ENCODE measurements around the gene ZNF177. TPM values are rescaled to one million over a fixed set of nuclear protein-coding genes. Genes with fewer than 3 reads are reported as not detected.
"Not testable (repeated sequence)": the region's sequence is repeated elsewhere in the genome, so short reads cannot be mapped to it uniquely, and the experiment has no call there.

The ZNF177 gene
- total RNA-seq: 0.68 TPM

DNA sequence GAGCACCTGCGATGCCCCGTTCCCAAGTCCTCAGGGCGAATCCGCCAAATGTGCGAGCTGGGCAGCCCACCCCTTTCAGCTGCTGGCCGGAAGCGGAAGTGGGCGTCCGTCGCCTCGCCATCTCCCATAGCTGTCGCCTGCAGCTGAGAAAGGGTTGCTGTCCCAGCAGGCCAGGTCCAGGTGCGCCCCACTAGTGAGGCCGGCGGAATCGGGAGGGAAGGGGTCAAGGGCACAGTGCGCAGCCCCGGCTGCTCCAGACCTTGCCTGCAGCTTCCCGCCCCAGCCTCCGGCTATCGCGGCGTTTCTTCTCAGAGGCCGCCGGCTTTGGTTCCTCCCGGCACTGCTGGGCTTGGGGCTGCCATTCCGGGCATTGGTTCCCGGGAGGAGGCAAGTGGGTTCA lies at the start of gene ZNF177:
ZNF177 (plus strand) TSS at position 109 of the 400 bp plus-strand sequence. CDS start 15,299 bp downstream, outside the sequence.
- ATAC-seq (no peak), DNase-seq (ENCODE audit: low spot score) (no peak)

DNA sequence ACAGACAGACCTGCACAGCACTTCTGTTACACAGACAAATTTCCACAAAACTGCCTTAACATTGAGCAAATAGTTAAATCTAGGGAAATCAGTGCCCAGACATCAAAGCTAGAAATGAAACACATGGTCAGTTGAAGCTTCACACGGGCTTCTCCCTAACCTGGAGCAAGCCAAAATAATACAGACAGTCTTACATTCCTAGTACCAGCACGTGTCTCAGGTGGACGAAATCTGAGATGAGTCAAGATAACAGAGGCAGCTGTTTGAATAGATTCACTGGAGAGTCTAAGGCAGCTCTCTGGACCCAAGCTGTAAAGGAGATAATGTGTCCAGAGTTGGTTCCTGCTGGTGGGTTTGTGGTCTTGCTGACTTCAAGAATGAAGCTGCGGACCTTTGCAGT lies 49.1 kb upstream of the ZNF177 start:
- no peak for ATAC-seq
- no peak for DNase-seq (ENCODE audit: low spot score)

GRCh38 chr19:9321338-9321737 lies 41.5 kb upstream of the ZNF177 start:
- no peak for DNase-seq (ENCODE audit: low spot score)
- ATAC-seq: no peak

- DNase-seq (ENCODE audit: low spot score); ATAC-seq: not testable (repeated sequence)
These were observed 41.1 kb upstream of the ZNF177 start for GRCh38 chr19:9321756-9322155.

DNA sequence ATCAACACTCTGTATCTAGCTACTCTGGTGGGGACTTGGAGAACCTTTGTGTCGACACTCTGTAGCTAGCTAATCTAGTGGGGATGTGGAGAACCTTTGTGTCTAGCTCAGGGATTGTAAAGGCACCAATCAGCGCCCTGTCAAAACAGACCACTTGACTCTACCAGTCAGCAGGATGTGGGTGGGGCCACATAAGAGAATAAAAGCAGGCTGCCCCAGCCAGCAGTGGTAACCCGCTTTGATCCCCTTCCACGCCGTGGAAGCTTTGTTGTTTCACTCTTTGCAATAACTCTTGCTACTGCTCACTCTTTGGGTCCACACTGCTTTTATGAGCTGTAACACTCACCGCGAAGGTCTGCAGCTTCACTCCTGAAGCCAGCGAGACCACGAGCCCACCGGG lies 40.6 kb upstream of the ZNF177 start:
- DNase-seq (ENCODE audit: low spot score); ATAC-seq: not testable (repeated sequence)

GRCh38 chr19:9323557-9323918 lies 39.3 kb upstream of the ZNF177 start:
- DNase-seq (ENCODE audit: low spot score) (peak; percentile 63), ATAC-seq (peak; percentile 65)

DNA sequence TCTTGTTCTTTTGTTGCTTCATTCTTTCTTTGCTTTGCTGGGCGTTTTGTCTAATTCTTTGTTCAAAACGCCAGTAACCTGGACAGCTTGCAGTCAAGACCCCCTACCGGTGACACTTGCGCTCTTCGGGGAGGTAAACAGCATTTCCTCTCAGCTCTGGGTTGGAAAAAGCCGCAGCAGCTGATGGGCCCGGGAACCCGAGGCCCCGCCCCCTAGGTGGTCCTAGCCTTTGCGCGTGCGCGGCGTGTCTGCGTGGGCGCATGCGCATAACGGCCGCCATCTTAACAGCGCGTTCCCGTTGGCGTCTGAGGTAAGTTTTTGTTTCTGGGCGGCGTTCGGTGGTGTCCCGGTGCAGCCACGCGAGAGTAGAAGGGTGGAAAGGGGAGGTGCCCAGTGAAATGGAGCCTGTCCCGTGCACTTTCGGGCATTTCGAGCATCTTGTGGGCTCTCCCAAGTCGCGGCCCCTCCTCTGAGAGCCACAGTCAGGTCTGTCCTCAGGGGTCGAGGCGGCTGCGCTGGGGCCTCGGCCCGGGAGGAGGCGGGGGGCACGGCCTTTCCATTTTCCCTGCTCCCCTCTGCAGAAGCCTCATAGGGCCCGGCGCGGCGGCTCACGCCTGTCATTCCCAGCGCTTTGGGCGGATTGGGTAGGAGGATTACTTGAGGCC lies 38.8 kb upstream of the ZNF177 start, which contains the start of gene ZNF559:
ZNF559 (plus strand) TSS at position 261 of the 665 bp plus-strand sequence. CDS start 14,371 bp downstream, outside the sequence.
- DNase-seq (ENCODE audit: low spot score) (peak; percentile 93), ATAC-seq (peak; percentile 96)

DNA sequence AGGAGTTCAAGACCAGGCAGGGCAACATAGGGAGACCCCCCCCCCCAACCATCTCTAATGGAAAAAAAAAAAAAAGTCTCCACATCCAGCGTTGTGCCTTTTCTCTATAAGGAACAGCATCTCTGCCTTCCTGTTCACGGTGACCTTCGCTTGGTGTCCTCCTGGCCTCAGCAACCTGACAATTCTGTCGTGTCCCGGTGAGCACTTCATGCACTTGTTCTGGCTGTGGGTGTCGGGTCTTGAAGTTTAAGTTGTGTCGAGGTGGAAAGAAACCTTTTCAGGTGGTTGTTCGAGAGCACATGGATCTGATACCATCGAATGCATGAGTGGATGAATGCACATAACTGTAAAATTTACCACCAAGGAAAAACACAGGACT lies 38.2 kb upstream of the ZNF177 start:
- ATAC-seq (no peak), DNase-seq (ENCODE audit: low spot score) (no peak)

- DNase-seq (ENCODE audit: low spot score) (no peak), ATAC-seq (no peak)
These were observed 32.8 kb upstream of the ZNF177 start for GRCh38 chr19:9329999-9330398.

GRCh38 chr19:9342610-9343304 lies 20.1 kb upstream of the ZNF177 start:
- DNase-seq (ENCODE audit: low spot score) (no peak), ATAC-seq (no peak)

DNA sequence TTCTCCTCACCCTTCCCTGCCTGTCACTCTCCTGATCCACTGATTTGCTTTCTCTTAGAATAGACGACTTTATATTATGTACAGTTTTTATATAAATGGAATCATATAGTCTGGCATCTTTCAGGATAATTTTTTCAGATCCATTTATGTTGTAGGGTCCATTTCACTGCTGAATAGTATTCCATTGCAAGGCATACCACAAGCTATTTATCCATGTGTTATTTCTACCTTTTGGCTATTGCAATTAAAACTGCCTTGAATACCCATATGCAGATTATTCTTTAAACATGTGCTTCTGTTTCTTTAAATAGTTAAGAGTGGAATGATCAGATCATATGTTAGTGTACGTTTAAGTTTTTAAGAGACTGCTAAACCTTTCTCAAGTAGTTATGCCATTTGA lies 17.8 kb upstream of the ZNF177 start:
- ATAC-seq: no peak
- DNase-seq (ENCODE audit: low spot score): no peak

GRCh38 chr19:9348253-9348652 lies 14.6 kb upstream of the ZNF177 start:
- no peak for ATAC-seq
- DNase-seq (ENCODE audit: low spot score): no peak

- DNase-seq (ENCODE audit: low spot score): no peak
- no peak for ATAC-seq
These were observed 14.1 kb upstream of the ZNF177 start for GRCh38 chr19:9348671-9349070.

DNA sequence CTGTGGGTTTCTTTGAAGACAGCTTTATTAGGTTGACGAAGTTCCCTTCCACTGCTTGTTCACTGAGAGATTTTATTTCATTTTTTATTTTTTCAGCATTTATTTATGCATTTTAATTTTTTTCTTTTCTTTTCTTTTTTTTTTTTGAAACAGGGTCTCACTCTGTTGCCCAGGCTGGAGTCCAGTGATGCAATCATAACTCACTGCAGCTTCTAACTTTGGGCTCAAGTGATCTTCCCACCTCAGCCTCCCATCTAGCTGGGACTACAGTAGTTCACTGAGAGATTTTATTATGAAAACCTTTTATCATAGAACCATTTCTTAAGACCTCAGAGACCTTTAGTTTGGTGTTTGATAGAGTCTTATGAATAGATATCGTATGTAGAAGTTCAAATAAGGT lies 10.3 kb upstream of the ZNF177 start:
- ATAC-seq: no peak
- DNase-seq (ENCODE audit: low spot score): no peak

GRCh38 chr19:9353011-9353410 lies 9.8 kb upstream of the ZNF177 start:
- no peak for ATAC-seq

DNA sequence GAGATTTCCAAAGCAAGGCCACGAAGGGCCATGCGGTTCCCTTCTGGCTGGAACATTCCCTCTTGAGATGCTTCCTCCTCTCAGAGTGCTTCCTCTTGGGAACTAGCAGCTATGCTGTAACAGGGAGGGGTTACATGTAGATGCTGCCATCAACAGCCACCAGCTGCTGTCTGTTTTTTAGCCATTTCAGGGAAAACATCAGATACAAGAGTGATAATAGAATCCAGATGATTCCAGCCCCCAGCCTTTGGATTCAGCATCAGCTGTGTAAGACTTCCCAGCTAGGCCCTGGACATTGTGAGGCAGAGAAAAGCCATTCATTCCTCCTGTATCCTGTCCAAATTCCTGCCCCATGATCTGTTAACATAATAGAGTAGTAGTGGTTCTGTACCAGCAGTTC lies 8.2 kb upstream of the ZNF177 start:
- ATAC-seq (no peak), DNase-seq (ENCODE audit: low spot score) (no peak)

More at GRCh38 chr19:9353011-9353410, 9.8 kb upstream of the ZNF177 start:
- no peak for DNase-seq (ENCODE audit: low spot score)

DNA sequence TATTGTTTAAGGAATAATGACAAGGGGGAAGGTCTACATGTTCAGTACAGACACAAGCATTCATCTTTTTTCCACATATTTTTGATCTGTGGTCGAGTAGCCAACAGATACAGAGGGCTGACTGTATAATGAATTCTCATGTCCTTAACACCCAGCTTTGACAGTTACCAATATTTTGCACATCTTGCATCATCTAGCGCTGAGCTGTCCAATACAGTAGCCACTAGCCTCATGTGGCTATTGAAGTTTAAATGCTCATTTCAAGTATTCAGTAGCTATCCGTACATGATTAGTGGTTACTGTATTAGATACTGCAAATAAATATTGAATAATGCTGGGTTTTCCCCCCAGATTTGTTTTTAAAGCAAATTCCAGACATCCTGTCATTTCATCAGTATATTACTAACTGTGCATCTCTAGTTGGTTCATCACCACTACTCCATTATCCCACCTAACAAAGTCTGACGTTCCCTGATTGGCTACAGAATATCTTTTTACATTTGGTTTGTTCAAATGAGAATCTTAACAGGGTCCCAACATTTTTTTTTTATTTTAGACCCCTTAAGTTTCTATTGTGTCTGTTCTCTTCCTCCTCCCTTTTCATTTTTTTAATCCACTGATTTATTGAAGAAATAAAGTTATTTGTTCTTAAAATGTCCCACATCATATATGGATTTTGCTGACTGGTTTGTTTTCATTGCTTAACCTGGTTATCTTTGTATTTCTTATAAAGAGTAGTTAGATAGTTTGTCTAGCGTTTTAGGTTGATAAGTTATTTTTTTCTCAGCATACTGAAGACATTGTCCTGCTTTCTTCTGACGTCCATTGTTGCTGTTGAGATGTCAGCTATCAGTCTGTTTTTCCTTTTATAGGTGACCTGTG lies 8.2 kb downstream of the ZNF177 start:
- ATAC-seq (no peak), DNase-seq (ENCODE audit: low spot score) (no peak)

DNA sequence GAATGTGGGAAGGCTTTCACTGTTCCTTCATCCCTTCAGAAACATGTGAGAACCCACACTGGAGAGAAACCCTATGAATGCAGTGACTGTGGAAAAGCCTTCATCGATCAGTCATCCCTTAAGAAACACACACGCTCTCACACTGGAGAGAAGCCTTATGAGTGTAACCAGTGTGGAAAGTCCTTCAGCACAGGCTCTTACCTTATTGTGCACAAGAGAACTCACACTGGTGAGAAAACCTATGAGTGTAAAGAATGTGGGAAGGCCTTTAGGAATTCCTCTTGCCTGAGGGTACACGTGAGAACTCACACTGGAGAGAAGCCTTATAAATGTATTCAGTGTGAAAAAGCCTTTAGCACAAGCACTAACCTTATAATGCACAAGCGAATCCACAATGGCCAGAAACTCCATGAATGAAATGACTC lies 18.6 kb downstream of the ZNF177 start:
- ATAC-seq (no peak), DNase-seq (ENCODE audit: low spot score) (no peak)

DNA sequence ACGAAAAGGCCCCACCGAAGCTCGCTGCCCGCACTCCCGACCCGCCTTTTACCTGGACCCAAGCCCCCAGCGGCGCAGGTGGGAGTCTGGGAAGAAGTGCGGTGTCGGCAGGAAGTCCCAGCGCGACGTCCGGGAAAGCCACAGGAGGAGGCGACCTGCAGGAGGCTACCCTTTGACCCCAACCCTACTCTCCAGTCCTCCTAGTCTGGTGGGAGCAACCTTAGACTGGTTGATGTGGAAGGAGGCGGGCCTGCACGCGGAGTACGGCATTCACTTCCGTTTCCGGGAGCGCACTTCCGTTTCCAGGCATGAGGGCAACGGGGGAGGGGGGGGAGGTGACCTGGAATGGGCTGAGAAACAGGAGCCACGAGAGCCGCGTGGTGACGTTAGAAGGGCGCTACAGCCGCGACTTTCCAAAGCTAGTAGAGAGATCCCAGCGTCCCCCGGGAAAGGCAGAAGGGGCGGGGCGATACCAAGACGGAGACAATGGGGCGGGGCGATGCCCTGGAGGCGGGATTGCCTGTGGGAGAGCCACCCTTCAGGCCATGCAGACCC lies 44.1 kb downstream of the ZNF177 start:
- DNase-seq (ENCODE audit: low spot score) (no peak), ATAC-seq (no peak)

GRCh38 chr19:9407827-9408226 lies 45.0 kb downstream of the ZNF177 start:
- no peak for ATAC-seq
- no peak for DNase-seq (ENCODE audit: low spot score)
